ENCODE results near the gene TMEM134.
"Not testable (repeated sequence)": the region's sequence is repeated elsewhere in the genome, so short reads cannot be mapped to it uniquely, and the experiment has no call there.

The TMEM134 gene, protein sequence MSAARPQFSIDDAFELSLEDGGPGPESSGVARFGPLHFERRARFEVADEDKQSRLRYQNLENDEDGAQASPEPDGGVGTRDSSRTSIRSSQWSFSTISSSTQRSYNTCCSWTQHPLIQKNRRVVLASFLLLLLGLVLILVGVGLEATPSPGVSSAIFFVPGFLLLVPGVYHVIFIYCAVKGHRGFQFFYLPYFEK

DNA sequence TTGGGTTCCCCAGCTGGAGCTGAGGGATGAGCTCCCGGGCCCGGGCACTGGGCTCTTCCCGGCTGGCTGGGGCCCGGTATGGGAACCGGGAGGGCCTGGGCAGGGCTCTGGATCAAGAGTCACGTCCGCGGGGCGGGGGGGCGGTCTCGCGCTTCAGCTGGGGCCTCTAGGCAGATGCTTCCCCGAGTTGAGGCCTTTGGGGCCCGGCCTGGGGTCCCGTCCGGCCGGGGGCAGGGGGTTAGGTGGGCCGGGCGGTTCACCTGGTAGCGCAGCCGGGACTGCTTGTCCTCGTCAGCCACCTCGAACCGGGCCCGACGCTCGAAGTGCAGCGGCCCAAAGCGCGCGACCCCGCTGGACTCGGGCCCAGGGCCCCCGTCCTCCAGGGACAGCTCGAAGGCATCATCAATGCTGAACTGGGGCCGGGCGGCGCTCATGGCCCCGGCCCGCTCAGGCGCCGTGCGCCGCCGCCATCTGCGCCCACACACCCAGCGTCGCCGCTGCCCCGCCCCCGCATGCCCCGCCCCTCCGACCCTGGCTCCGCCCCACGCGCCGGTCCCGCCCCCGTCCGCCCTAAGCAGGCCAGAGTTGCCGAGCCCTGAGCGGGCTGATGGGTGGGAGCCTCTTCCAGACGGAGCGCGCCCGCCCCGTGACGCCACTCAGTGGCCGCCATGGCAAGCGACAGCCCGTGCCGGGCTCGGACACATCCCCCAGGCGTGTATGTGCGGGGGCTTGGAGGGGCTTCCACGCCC, at the start of gene TMEM134:
Gene TMEM134, minus strand, starts transcription at position 493 of the 749 bp plus-strand sequence. Its CDS starts 59 bp downstream, at position 434.
- peak; percentile 92 for DNase-seq

DNA sequence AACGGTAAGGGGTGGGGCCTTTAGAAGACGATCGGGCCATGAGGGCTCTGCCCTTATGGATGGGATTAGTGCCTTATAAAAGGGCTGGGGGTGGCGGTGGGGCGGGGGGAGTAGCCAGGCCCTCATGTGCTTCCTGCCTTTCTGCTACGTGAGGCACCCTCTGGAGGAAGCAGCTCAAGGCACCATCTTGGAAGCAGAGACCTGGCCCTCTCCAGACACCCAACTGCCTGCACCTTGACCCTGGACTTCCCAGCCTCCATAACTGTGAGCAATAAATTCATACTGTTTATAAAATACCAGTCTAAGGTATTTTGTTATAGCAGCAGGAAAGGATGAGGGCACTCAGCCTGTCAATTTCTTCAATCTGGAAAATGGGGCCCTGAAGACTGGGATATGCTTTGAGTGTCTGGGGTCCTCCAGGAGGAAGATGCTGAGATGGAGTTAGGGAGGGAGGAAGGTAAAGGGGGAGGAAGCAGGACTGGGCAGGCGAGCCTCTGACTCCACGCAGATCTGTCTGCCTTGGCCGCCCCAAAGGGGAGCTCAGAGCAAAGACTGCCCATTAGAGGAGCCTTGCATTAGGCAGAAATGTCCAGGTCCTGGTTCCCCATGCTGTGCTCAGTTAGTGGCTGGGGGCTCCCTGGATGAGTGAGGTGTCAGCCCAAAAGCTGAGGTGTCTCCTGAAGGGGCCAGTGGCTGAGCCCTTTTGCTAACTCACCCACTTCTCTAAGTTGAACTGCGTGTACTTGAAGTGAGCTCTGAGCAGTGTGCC, 48.9 kb upstream of the TMEM134 start:
- DNase-seq = no peak

- no peak for DNase-seq
Observed at GRCh38 chr11:67516806-67517205, 47.8 kb upstream of the TMEM134 start.

GRCh38 chr11:67514116-67514515, 45.1 kb upstream of the TMEM134 start:
- DNase-seq = no peak

GRCh38 chr11:67511558-67511957, 42.5 kb upstream of the TMEM134 start:
- DNase-seq = not testable (repeated sequence)

GRCh38 chr11:67510023-67510345, 40.9 kb upstream of the TMEM134 start:
- DNase-seq = no peak

DNA sequence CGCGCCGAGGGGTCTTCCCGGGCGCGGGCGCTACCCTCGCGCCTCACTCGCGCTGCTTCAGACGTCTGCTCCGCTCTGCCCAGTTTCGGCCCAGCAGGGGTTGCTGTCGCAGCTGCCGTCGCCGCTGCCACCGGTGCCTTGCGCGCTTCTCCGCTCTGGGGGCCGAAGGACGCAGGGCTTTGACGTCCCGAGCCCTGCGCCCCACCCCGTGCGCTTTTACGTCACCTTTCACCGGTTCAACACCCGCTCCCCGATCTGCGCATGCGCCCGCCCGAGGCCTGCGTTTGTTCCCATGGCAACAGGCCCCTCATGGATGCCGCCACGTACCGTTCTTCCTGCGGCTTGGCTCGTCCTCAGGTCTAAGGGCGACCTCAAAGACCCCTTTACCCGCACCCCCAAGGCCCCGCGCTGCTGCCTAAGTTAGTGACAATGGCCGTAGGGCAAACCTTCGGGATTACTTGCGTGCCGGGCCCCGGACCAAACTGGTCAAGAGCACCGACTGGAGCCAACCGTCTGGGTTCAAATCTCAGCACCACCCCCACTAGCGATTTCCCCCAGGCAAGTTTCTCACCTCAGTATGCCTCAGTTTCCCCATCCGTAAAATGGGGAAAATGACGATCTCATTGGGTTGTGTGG, 39.6 kb upstream of the TMEM134 start:
- peak; percentile 96 for DNase-seq

DNA sequence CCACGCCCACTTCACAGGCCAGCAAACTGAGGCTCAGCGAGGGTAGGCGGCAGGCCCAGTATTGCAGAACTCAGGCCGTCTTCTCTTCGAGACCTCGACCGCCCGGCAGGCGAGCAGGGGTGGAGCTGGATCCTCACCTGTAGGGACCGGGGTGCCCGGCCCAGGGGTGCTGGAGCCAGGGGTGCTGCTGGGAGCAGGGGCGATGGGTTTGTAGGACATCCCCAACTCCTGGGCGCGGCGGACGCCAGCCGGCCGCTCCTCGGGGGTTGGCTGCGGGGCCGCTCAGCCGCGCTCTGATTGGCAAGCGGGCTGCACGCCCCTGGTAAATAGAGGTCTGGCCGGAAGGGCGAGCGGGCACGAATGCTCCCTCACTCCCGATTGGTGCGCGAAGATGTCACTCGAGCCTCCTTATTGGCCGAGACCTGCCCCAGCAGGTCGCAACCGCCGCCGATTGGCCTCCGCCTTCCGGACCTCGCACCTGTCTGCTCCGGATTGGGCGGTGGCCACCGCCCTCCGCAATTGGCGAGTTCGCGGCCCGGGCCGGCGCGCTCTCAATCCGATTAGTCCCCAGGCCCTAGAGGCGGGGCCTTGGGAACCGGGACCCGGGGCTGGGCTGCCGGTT, 38.9 kb upstream of the TMEM134 start, which contains the start of gene CDK2AP2:
Gene CDK2AP2, minus strand, starts transcription at position 299 of the 622 bp plus-strand sequence. Its CDS starts 80 bp downstream, at position 219.
- peak; percentile 98 for DNase-seq

GRCh38 chr11:67507242-67507863, 38.3 kb upstream of the TMEM134 start:
- no peak for DNase-seq

DNA sequence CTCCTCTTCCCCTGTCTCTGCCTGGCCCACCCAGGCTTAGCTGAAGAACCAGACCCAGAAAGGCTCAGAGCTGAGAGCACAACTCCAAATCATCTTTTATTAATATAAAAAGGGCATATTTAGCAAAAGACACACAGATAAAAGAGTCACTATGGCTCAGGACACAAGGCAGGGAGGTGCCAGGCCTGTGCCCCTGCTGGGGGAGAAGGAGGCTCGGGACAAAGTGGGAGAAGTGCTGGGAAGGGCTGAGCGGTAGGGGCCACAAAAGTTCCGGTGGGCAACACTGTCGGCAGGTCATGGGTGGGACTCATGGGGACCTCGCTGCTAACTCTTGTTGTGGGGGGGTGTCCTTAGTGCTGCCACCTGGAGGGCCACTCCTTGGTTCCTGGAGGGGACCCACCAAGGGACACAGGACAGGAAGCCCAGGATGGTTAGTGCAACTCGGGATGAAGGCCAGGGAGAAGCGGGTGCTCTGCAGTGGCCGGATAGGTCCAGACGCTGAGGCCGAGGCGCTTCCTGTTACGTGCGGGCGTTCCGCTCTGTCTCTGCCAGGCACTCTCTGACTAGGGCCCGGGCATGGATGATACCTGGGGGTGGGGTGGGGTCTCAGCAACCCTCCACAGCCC, 37.5 kb upstream of the TMEM134 start:
- DNase-seq = no peak

DNA sequence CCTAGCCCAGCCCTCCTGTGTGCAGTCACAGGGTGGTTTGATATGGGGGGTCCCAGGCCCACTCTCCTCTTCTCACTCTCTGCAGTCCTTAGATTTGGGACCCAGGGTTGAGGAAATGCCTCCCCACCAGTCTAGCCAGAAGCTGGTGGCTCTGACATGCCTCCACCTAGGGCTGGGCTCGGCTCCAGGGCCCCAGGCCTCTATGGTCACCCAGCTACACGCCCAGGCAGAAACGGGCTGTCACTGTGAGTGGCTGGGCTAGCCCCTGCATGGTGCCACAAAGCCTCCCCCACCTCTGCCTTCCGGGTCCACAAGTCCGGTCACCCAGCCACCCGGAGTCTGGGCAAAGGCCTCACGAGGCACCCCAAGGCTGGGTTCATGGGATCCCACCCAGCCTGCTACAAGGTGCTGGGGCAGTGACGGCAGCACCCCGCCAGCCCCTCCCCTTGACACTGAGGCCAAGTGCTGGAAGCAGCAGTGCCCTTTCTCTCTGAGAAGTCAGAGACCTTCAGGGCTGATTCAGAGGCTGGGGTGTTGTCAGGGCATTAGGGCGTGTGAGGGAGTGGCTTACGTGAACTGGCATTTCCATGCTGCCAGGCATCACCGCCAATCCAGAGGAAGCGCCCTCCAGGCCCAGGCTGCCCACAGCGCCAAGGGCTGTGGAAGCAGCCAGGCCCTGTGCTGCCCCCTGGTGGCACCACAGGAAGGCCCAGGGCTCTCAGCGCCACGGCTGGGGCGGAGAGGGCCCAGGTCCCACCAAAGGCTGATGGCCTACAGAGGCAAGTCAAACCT, 36.8 kb upstream of the TMEM134 start:
- peak; percentile 73 for DNase-seq

DNA sequence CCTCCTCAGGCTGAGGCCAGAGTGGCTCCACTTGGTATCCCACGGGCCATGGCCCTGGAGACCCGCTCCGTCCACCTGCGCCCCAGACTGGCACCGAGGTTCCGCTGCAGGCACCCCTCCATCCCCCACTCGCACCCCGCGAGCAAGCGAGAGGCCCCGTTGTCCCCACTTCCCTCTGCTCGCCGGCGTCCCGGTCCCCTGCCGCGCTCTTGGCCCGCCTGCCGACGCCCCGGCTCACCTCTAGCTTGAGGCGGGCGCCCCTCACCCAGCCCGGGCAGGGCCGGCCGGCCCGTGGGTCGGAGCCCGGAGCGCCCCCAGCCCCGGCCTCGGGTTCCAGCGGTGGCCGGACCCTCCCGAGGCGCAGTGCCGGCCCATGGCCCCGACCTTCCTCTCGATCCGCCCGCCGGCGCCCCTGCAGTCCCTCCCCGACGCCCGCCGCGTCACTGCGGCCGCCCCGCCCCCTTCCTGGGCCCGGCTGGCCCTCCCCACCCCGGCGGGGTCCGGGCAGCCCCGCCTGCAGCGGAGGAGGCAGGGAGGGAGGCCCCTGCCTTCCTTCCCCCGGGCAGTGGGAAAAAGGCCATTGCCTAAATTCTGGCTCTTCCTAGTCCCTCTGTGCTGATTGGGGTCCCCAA, 36.0 kb upstream of the TMEM134 start, which contains the start of gene PITPNM1:
Gene PITPNM1, minus strand, starts transcription at position 414 of the 632 bp plus-strand sequence. CDS start 1,183 bp downstream, outside the sequence.
- DNase-seq = peak; percentile 25

DNA sequence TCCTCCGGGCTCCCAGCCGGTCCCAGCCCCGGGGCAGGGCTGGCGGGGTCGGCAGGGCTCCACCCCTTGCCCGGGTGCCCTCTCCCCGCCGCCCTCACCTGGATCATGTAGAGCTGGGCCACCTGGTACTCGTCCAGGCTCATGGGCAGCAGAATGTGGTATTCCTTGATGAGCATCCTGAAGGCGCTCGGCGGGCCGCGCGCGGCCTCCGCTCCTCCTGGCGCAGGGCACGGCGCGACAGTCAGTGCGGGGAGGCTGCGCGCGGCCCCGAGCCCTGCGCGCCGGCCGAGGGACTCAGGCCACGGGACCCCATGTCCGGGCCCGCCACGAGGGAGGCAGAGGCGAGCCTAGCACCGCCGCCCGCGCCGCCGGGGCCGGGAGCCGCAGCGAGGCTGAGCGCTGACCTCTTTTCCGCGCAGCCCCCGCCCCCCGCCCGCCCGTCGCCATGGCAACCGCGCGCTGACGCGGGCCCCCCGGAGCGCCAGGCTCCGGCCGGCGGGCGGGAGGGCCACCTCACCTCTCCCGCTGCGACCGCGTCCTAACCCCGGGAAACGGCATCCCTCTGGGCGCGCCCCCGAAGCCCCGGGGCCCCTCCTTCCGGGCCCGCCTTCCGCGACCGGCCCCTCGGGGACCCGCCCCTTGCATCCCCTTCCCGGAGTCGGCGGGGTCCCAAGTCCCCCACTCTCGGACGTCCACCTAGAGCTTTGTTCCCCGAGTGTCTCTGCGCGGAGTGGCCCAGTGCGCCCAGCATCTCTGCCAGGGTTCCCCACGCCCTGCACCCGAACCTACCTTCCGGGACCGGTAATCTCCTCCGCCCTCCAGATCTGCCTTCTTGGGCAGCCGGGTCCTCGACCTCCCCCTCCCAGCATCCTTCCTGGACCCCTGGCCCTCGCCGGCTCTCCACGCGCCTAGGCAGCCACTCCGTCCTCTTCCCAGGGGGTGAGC, 35.2 kb upstream of the TMEM134 start:
- DNase-seq = no peak

DNA sequence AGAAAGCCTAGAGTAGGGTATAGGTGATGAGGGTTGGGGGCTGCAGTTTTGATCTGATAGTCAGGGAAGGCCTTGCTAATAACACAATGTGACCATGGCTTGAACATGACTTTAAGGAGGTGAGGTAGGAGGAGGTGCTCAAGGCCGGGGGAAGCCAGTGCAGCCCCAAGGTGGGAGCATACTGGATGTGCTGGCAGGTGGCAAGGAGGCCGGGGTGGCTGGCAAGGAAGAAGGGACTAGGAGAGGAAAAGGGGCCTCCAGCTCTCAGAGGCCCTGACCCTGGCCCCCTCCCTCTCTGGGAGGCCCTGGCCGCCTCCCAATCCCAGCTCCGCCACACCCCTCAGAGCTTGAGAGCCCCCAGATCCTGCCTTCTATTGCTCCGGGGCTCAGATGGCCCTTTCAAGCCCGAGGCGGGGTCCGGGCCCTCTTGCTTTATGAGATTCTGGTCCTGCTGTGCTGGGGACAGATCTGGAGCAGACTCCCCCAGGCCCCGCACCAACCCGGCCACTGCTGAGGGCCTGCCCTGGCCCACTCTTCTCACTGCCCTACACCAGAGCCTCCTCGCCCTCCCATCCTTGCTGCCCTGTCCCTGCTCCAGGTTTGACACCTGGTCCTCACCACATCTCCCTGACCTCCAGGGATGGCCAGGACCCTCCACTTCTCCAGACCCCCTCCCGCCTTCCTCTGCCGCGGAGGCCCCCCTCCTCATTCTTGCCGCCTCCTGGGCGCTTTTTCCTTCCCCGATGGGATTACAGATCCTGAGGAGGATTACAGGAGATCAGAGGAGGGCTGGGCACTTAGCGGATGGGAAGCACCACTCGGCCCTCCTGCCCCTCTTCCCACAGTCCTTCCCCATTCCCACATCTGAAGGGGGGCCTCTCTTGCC, 34.3 kb upstream of the TMEM134 start:
- DNase-seq = no peak

- no peak for DNase-seq
Observed at GRCh38 chr11:67502328-67502979, 33.4 kb upstream of the TMEM134 start.

DNA sequence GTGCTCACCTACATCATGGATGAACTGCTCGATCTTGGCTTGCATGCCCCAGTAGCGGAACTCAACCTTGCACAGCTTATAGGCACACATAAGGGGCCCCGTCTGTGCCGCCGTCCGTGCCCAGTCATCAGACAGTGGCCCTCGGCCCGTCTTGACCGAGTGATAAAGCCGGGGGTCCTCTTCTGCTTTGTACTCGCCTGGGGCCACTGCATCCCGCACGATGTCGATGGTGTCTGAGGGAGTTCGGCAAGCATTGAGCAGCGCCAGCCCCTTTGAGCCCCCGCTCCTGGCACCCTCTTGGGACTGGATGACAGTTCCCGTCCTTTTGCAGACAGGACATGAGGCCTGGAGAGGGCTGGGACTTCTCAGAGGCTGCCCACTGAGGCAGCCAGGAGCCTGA, 32.8 kb upstream of the TMEM134 start:
- DNase-seq = no peak
